K562 (cell line): ENCODE data around the gene ADCY1. TPM values are rescaled to one million over a fixed set of nuclear protein-coding genes. Genes with fewer than 3 reads are reported as not detected.

Experiments used
- HDAC2 ChIP-seq: fragments of 450-650 bp; IDR thresholded peaks from 2 replicates; pipeline ENCODE4 v1.6.1; 2016; ENCODE audit warnings: mild to moderate bottlenecking
- NCOA1 ChIP-seq: fragments of 450-650 bp; IDR thresholded peaks from 2 replicates; pipeline ENCODE4 v1.6.1; 2016; ENCODE audit warnings: low read depth
- SMARCC2 ChIP-seq: fragments of 450-650 bp; IDR thresholded peaks from 2 replicates; pipeline ENCODE4 v1.6.1; 2017; ENCODE audit warnings: antibody characterized with exemption, moderate library complexity, mild to moderate bottlenecking, low read depth
- polyA plus RNA-seq, 8 experiments: library from polyadenylated mRNA; depleted of rRNA in 4 of 8; stranded (reverse) in 5 of 8; unstranded in 3 of 8; fragments of >200 nt; fragmentation: Nextera tagmentation in 2 of 8; fragmentation: Illumina TruSeq in 1 of 8; extraction: Ambion mirVana in 2 of 8; extraction: Trizol in 1 of 8; gene quantifications; 2 replicates each; pipeline versions ENCODE4 v1.2.1 to v1.2.3, GENCODE V29; 2011 to 2014; ENCODE audit warnings: inconsistent platforms in 1 of 8, missing spikeins in 1 of 8
- total RNA-seq, 7 experiments: library from RNA; depleted of rRNA in 6 of 7; stranded (reverse); fragments of >200 nt in 6 of 7; fragmentation: Illumina TruSeq in 2 of 7; extraction: Trizol in 2 of 7; gene quantifications; 2 replicates each; pipeline versions ENCODE4 v1.2.1 to v1.2.3, GENCODE V29; 2011 to 2021; ENCODE audit warnings: low replicate concordance in 1 of 7
- TF ChIP-seq, protein P1 (sequence below): fragments of 250-450 bp; sonication (Bioruptor Pico); IDR thresholded peaks from 2 replicates; pipeline ENCODE4 v1.8.0; 2022; ENCODE audit warnings: moderate library complexity, mild to moderate bottlenecking, inconsistent platforms
- TF ChIP-seq, protein P2 (sequence below): fragments of 250-450 bp; sonication (Bioruptor Pico); IDR thresholded peaks from 2 replicates; pipeline ENCODE4 v1.4.0; 2020; ENCODE audit warnings: mild to moderate bottlenecking, moderate library complexity
- TF ChIP-seq, protein P3 (sequence below): fragments of 250-450 bp; sonication (Bioruptor Pico); IDR thresholded peaks from 2 replicates; pipeline ENCODE4 v1.4.0; 2020; ENCODE audit warnings: mild to moderate bottlenecking

The ADCY1 gene
- total and polyA plus RNA-seq, 9 of the 15 experiments (the other 6 are each of a cell fraction or from before 2014, with no cell fraction given), result under 0.01 to 0.18 (median 0.10) TPM; not detected in 4

DNA sequence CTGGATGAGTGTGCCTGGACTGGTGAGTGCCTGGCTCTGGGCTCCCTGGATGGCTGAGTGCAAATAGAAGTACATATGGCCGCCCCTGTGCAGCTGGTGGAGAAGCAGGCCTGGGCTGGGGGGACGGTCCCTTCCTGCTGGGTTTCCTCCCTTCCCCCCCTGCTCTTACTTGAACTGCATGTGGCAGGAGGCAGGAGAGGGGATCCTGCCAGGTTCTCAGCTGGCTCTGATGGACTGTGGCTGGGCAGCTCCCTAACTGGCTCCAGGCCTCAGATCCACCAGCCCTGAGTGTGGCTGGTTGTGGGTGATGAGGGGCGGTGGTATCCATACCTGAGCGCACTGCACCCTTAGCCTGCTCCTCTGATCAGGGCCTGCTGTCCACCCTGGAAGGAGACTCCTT lies 26.9 kb downstream of the ADCY1 start (continued):
- no peak for TF ChIP-seq HDAC2
- TF ChIP-seq, protein P1, sequence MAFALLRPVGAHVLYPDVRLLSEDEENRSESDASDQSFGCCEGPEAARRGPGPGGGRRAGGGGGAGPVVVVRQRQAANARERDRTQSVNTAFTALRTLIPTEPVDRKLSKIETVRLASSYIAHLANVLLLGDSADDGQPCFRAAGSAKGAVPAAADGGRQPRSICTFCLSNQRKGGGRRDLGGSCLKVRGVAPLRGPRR (CRISPR knock-in tag), result no peak
- TF ChIP-seq, protein P2, sequence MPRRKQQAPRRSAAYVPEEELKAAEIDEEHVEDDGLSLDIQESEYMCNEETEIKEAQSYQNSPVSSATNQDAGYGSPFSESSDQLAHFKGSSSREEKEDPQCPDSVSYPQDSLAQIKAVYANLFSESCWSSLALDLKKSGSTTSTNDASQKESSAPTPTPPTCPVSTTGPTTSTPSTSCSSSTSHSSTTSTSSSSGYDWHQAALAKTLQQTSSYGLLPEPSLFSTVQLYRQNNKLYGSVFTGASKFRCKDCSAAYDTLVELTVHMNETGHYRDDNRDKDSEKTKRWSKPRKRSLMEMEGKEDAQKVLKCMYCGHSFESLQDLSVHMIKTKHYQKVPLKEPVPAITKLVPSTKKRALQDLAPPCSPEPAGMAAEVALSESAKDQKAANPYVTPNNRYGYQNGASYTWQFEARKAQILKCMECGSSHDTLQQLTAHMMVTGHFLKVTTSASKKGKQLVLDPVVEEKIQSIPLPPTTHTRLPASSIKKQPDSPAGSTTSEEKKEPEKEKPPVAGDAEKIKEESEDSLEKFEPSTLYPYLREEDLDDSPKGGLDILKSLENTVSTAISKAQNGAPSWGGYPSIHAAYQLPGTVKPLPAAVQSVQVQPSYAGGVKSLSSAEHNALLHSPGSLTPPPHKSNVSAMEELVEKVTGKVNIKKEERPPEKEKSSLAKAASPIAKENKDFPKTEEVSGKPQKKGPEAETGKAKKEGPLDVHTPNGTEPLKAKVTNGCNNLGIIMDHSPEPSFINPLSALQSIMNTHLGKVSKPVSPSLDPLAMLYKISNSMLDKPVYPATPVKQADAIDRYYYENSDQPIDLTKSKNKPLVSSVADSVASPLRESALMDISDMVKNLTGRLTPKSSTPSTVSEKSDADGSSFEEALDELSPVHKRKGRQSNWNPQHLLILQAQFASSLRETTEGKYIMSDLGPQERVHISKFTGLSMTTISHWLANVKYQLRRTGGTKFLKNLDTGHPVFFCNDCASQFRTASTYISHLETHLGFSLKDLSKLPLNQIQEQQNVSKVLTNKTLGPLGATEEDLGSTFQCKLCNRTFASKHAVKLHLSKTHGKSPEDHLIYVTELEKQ (CRISPR knock-in tag), result no peak
- TF ChIP-seq NCOA1, result no peak
- no peak for TF ChIP-seq SMARCC2
- TF ChIP-seq, protein P3, sequence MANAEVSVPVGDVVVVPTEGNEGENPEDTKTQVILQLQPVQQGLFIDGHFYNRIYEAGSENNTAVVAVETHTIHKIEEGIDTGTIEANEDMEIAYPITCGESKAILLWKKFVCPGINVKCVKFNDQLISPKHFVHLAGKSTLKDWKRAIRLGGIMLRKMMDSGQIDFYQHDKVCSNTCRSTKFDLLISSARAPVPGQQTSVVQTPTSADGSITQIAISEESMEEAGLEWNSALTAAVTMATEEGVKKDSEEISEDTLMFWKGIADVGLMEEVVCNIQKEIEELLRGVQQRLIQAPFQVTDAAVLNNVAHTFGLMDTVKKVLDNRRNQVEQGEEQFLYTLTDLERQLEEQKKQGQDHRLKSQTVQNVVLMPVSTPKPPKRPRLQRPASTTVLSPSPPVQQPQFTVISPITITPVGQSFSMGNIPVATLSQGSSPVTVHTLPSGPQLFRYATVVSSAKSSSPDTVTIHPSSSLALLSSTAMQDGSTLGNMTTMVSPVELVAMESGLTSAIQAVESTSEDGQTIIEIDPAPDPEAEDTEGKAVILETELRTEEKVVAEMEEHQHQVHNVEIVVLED (CRISPR knock-in tag), result no peak
- TF ChIP-seq, all 486 proteins: peak for 0
